HG02840 (cell line): Measurements from ENCODE around the gene CD200.

Experiments
- ATAC-seq: cut with Tn5 transposase; IDR thresholded peaks from one replicate; pipeline ENCODE4 v1.9.1; 2021; ENCODE audit warnings: mild to moderate bottlenecking, moderate library complexity, moderate number of reproducible peaks; ENCODE audit not compliant: unreplicated experiment, low FRiP score

CD200 gene

GRCh38 chr3:112327371-112327951 is 5.5 kb upstream of the CD200 start:
- peak; percentile 93 for ATAC-seq

- no peak for ATAC-seq
Observed at GRCh38 chr3:112331851-112332250, 1.1 kb upstream of the CD200 start.

GRCh38 chr3:112333381-112334317 is 693 bp downstream of the CD200 start:
- peak; percentile 46 for ATAC-seq

GRCh38 chr3:112334691-112335433 is 1.9 kb downstream of the CD200 start:
- ATAC-seq, result no peak

- no peak for ATAC-seq
Observed at GRCh38 chr3:112335434-112335781, 2.5 kb downstream of the CD200 start.

- no peak for ATAC-seq
Observed at GRCh38 chr3:112338021-112338726, 5.2 kb downstream of the CD200 start.

GRCh38 chr3:112338727-112339056 is 5.7 kb downstream of the CD200 start:
- ATAC-seq, result no peak

GRCh38 chr3:112339134-112339533 is 6.2 kb downstream of the CD200 start:
- no peak for ATAC-seq

GRCh38 chr3:112339609-112340008 is 6.7 kb downstream of the CD200 start:
- ATAC-seq, result no peak

GRCh38 chr3:112341386-112341785 is 8.4 kb downstream of the CD200 start:
- no peak for ATAC-seq

GRCh38 chr3:112345681-112346080 is 12.7 kb downstream of the CD200 start:
- no peak for ATAC-seq

GRCh38 chr3:112346491-112347122 is 13.7 kb downstream of the CD200 start:
- ATAC-seq, result no peak

GRCh38 chr3:112348943-112349342 is 16.0 kb downstream of the CD200 start:
- no peak for ATAC-seq

GRCh38 chr3:112349557-112349956 is 16.6 kb downstream of the CD200 start:
- ATAC-seq, result no peak

GRCh38 chr3:112350018-112350810 is 17.3 kb downstream of the CD200 start:
- no peak for ATAC-seq

GRCh38 chr3:112351036-112351435 is 18.1 kb downstream of the CD200 start:
- no peak for ATAC-seq

- ATAC-seq, result no peak
Observed at GRCh38 chr3:112351823-112352222, 18.9 kb downstream of the CD200 start.

- ATAC-seq, result no peak
Observed at GRCh38 chr3:112352720-112353119, 19.8 kb downstream of the CD200 start.

- no peak for ATAC-seq
Observed at GRCh38 chr3:112353365-112353764, 20.4 kb downstream of the CD200 start.
